Neutrophil (primary cell): ENCODE measurements around the gene ZDHHC14.

Source experiments
- H3K27ac ChIP-seq: fragments of 200-600 bp; sonication (generic); 2 replicates; pipeline ENCODE4 v1.5.1; 2016; ENCODE audit warnings: mild to moderate bottlenecking, moderate library complexity
- H3K27me3 ChIP-seq: fragments of 200-600 bp; sonication (generic); 2 replicates; pipeline ENCODE4 v1.6.0; 2016; ENCODE audit warnings: mild to moderate bottlenecking
- H3K36me3 ChIP-seq: fragments of 200-600 bp; sonication (generic); 2 replicates; pipeline ENCODE4 v1.5.1; 2017
- H3K4me1 ChIP-seq, 2 experiments: fragments of 200-600 bp in 1 of 2; sonication (generic) in 1 of 2; 1 replicate in 1 of 2; 2 replicates in 1 of 2; pipeline versions ENCODE4 v1.5.1 to v1.6.1; 2013 to 2016; ENCODE audit warnings: low read depth in 1 of 2, low read length in 1 of 2, mild to moderate bottlenecking in 1 of 2, moderate library complexity in 1 of 2; ENCODE audit not compliant: control insufficient read depth in 1 of 2, insufficient read depth in 1 of 2
- H3K4me3 ChIP-seq, 2 experiments: fragments of 200-600 bp in 1 of 2; sonication (generic) in 1 of 2; 1 replicate in 1 of 2; 2 replicates in 1 of 2; pipeline ENCODE4 v1.5.1; 2013 to 2016; ENCODE audit warnings: low read depth in 1 of 2, low read length in 1 of 2, mild to moderate bottlenecking in 1 of 2, moderate library complexity in 1 of 2
- H3K9me3 ChIP-seq: fragments of 200-600 bp; sonication (generic); 2 replicates; pipeline ENCODE4 v1.5.1; 2016
- TF ChIP-seq, protein P1 (sequence below): fragments of 200-600 bp; sonication (generic); IDR thresholded peaks from 2 replicates; pipeline ENCODE4 v1.5.1; 2016; ENCODE audit warnings: antibody characterized with exemption

The ZDHHC14 gene

GRCh38 chr6:157364705-157365104, 16.3 kb upstream of the ZDHHC14 start:
- H3K36me3 ChIP-seq, result no peaks in the 10 kb centered on the region

DNA sequence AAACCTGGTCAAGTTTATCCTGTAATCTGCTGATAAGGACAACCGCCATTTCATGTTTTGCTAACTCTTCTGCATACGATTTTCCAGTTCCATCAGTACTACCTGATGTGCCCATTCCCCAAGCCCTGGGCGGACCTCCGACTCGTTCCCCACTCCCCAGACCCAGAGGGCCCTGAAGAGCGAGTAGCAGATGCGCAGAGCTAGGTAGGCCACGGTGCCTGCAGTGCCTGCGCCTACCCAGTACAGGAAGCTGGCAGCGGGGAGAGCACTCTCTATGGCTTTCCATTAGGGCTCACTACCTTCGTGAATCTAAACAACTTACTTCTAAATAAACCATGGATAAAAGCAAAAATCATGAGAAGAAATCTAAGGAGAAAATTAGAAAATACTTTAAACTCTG, 14.3 kb upstream of the ZDHHC14 start:
- Histone ChIP-seq H3K27ac (no peak overlapping the region), H3K4me3 (no peak overlapping the region), H3K27me3 (peaks cover 6% of the 10 kb centered on the region), H3K4me1 (no peaks in the 10 kb centered on the region), H3K36me3 (no peaks in the 10 kb centered on the region), H3K9me3 (no peaks in the 10 kb centered on the region)
- TF ChIP-seq, protein P1, sequence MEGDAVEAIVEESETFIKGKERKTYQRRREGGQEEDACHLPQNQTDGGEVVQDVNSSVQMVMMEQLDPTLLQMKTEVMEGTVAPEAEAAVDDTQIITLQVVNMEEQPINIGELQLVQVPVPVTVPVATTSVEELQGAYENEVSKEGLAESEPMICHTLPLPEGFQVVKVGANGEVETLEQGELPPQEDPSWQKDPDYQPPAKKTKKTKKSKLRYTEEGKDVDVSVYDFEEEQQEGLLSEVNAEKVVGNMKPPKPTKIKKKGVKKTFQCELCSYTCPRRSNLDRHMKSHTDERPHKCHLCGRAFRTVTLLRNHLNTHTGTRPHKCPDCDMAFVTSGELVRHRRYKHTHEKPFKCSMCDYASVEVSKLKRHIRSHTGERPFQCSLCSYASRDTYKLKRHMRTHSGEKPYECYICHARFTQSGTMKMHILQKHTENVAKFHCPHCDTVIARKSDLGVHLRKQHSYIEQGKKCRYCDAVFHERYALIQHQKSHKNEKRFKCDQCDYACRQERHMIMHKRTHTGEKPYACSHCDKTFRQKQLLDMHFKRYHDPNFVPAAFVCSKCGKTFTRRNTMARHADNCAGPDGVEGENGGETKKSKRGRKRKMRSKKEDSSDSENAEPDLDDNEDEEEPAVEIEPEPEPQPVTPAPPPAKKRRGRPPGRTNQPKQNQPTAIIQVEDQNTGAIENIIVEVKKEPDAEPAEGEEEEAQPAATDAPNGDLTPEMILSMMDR, result no peak

More at GRCh38 chr6:157364705-157365104, 16.3 kb upstream of the ZDHHC14 start:
- H3K4me3 ChIP-seq, result no peak overlapping the region
- TF ChIP-seq, protein P1, result no peak
- H3K27ac ChIP-seq, result no peak overlapping the region
- no peaks in the 10 kb centered on the region for H3K9me3 ChIP-seq
- no peaks in the 10 kb centered on the region for H3K27me3 ChIP-seq
- H3K4me1 ChIP-seq, result no peaks in the 10 kb centered on the region

- Histone ChIP-seq H3K27me3 (peaks cover 6% of the 10 kb centered on the region), H3K4me3 (no peak overlapping the region), H3K36me3 (no peaks in the 10 kb centered on the region), H3K4me1 (no peaks in the 10 kb centered on the region), H3K9me3 (no peaks in the 10 kb centered on the region), H3K27ac (no peak overlapping the region)
- TF ChIP-seq, protein P1, result no peak
Observed at GRCh38 chr6:157368359-157369049, 12.5 kb upstream of the ZDHHC14 start.

GRCh38 chr6:157370755-157371154, 10.2 kb upstream of the ZDHHC14 start:
- no peaks in the 10 kb centered on the region for H3K9me3 ChIP-seq
- TF ChIP-seq, protein P1, result no peak
- H3K27me3 ChIP-seq, result peaks cover 6% of the 10 kb centered on the region
- H3K4me3 ChIP-seq, result no peak overlapping the region
- no peaks in the 10 kb centered on the region for H3K36me3 ChIP-seq
- no peak overlapping the region for H3K27ac ChIP-seq
- H3K4me1 ChIP-seq, result no peaks in the 10 kb centered on the region

DNA sequence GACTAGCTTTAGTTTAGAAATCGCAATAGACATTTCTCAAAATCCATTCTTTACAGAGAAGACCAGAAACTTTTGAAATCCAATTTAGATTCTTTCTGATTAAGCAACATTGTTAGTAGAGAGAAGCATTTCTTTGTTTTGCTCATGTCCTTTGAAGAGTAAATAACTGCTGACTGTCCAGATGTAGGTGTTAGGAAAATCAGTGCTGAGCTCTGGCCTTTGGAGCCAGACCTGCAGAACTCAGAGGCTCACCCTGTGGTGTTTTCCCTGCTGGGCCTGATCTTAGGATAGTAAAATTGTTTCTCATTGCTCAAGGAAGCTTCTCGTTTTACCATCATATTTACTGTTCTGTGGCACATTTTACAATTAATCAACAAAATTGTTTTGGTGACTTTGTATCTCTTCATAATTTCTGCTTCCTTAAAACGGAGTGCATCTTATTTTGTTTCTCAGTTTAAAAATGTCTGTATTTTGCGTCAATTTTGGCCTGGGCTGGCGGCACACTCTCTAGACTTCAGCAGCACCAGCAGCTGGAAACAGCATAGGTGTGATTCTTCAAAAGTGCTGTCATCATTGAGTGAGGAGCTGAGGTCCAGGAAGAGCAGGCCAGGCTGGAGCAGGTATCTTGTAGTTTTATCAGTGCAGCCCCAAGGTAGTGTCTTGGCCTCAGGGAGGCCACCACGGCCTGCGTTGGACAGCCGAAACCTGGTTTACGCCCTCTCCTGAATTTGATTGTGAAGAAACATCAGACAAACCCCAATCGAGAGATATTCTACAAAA, 8.3 kb upstream of the ZDHHC14 start:
- no peaks in the 10 kb centered on the region for H3K4me1 ChIP-seq
- TF ChIP-seq, protein P1, result no peak
- H3K4me3 ChIP-seq, result no peak overlapping the region
- peaks cover 6% of the 10 kb centered on the region for H3K27me3 ChIP-seq
- H3K27ac ChIP-seq, result no peak overlapping the region
- H3K9me3 ChIP-seq, result no peaks in the 10 kb centered on the region
- H3K36me3 ChIP-seq, result no peaks in the 10 kb centered on the region
